GM23338 (cell line): ENCODE data around the gene RAB17. TPM values are rescaled to one million over a fixed set of nuclear protein-coding genes. Genes with fewer than 3 reads are reported as not detected.

Experiments
- ATAC-seq: fragments of 200-7000 bp; cut with Tn5 transposase; 3 replicates; pipeline ENCODE4 v1.9.1; 2020
- DNase-seq: peaks from one replicate; pipeline ENCODE4 v3.0.0-alpha.2; 2015; ENCODE audit warnings: low spot score
- H2AFZ ChIP-seq: fragments of 200-600 bp; sonication (generic); 2 replicates; pipeline ENCODE4 v1.8.0; 2016; ENCODE audit warnings: antibody characterized with exemption, mild to moderate bottlenecking, moderate library complexity
- H3F3A ChIP-seq: fragments of 200-600 bp; sonication (generic); replicated peaks from 2 replicates; pipeline ENCODE4 v1.8.0; 2017; ENCODE audit warnings: antibody characterized with exemption, mixed run types, low read depth
- H3K27ac ChIP-seq: fragments of 200-600 bp; sonication (generic); 2 replicates; pipeline ENCODE4 v1.6.1; 2016; ENCODE audit warnings: low read depth
- H3K27me3 ChIP-seq: fragments of 200-600 bp; sonication (generic); 2 replicates; pipeline ENCODE4 v1.8.0; 2016; ENCODE audit warnings: mild to moderate bottlenecking, mixed run types, moderate library complexity; ENCODE audit not compliant: insufficient read depth
- H3K36me3 ChIP-seq: fragments of 200-600 bp; sonication (generic); 2 replicates; pipeline ENCODE4 v1.8.0; 2016; ENCODE audit warnings: mild to moderate bottlenecking; ENCODE audit not compliant: insufficient read depth
- H3K4me1 ChIP-seq: fragments of 200-600 bp; sonication (generic); 2 replicates; pipeline ENCODE4 v1.8.0; 2016; ENCODE audit warnings: mild to moderate bottlenecking, moderate library complexity; ENCODE audit not compliant: insufficient read depth
- H3K4me2 ChIP-seq: fragments of 200-600 bp; sonication (generic); 2 replicates; pipeline ENCODE4 v1.7.1; 2017; ENCODE audit warnings: mixed run types
- H3K4me3 ChIP-seq: fragments of 200-600 bp; sonication (generic); 2 replicates; pipeline ENCODE4 v1.6.1; 2016; ENCODE audit warnings: mixed run types
- H3K79me2 ChIP-seq: fragments of 200-600 bp; sonication (generic); replicated peaks from 2 replicates; pipeline ENCODE4 v1.8.0; 2017; ENCODE audit warnings: mild to moderate bottlenecking; ENCODE audit not compliant: insufficient read depth
- H3K9me2 ChIP-seq: fragments of 200-600 bp; sonication (generic); 2 replicates; pipeline ENCODE4 v1.8.0; 2017; ENCODE audit not compliant: insufficient read depth
- H4K20me1 ChIP-seq: fragments of 200-600 bp; sonication (generic); replicated peaks from 2 replicates; pipeline ENCODE4 v1.8.0; 2017; ENCODE audit warnings: mild to moderate bottlenecking; ENCODE audit not compliant: insufficient read depth
- H3K27ac Mint-ChIP-seq: 2 replicates; pipeline ENCODE4 v1.8.0; 2020; ENCODE audit warnings: inconsistent platforms, mild to moderate bottlenecking, moderate library complexity, mixed read lengths
- H3K27me3 Mint-ChIP-seq: 3 replicates; pipeline ENCODE4 v1.8.0; 2022; ENCODE audit warnings: low read depth, mild to moderate bottlenecking, moderate library complexity, mixed read lengths, inconsistent platforms; ENCODE audit not compliant: insufficient read depth, poor library complexity
- H3K36me3 Mint-ChIP-seq: 3 replicates; pipeline ENCODE4 v1.8.0; 2021; ENCODE audit warnings: low read depth, mild to moderate bottlenecking, inconsistent platforms, moderate library complexity, mixed read lengths
- H3K4me1 Mint-ChIP-seq: 3 replicates; pipeline ENCODE4 v1.8.0; 2020; ENCODE audit warnings: mild to moderate bottlenecking, inconsistent platforms, mixed read lengths
- H3K4me3 Mint-ChIP-seq: 3 replicates; pipeline ENCODE4 v1.8.0; 2021; ENCODE audit warnings: moderate library complexity, mild to moderate bottlenecking, inconsistent platforms, mixed read lengths
- H3K9me3 Mint-ChIP-seq: 3 replicates; pipeline ENCODE4 v1.8.0; 2020; ENCODE audit warnings: moderate library complexity, mild to moderate bottlenecking, inconsistent platforms, mixed read lengths
- EZH2 ChIP-seq: fragments of 200-600 bp; sonication (generic); IDR thresholded peaks from one replicate; pipeline ENCODE4 v1.8.0; 2017; ENCODE audit warnings: antibody characterized with exemption, mild to moderate bottlenecking, low read depth; ENCODE audit not compliant: unreplicated experiment
- EZH2phosphoT487 ChIP-seq: fragments of 200-600 bp; sonication (generic); IDR thresholded peaks from one replicate; pipeline ENCODE4 v1.8.1; 2018; ENCODE audit warnings: antibody characterized with exemption; ENCODE audit not compliant: unreplicated experiment
- JUNB ChIP-seq: IDR thresholded peaks from one replicate; pipeline ENCODE4 v1.6.1; 2016; ENCODE audit warnings: antibody characterized with exemption; ENCODE audit not compliant: unreplicated experiment
- REST ChIP-seq: IDR thresholded peaks from one replicate; pipeline ENCODE4 v1.6.1; 2018; ENCODE audit warnings: antibody characterized with exemption; ENCODE audit not compliant: unreplicated experiment
- ZNF462 ChIP-seq: fragments of 250-450 bp; sonication (Bioruptor Pico); IDR thresholded peaks from 2 replicates; pipeline ENCODE4 v1.5.0; 2020; ENCODE audit warnings: mild to moderate bottlenecking, moderate library complexity
- polyA plus RNA-seq: library from polyadenylated mRNA; unstranded; fragments of >200 nt; fragmentation: Nextera tagmentation; extraction: Ambion mirVana; gene quantifications from 2 replicates; pipeline ENCODE4 v1.2.1, GENCODE V29; 2016
- total RNA-seq: library from RNA; depleted of rRNA; stranded (reverse); fragments of >200 nt; shearing (Covaris generic); gene quantifications from 2 replicates; pipeline ENCODE4 v1.2.3, GENCODE V29; 2014

RAB17 gene
- total and polyA plus RNA-seq, 2 experiments from 2014 or later, result 22.4 to 26.9 TPM

GRCh38 chr2:237633061-237633561, 42.6 kb upstream of the RAB17 start:
- Histone ChIP-seq H3K79me2 (peaks cover 30% of the 10 kb centered on the region), H3F3A (no peaks in the 10 kb centered on the region), H3K4me2 (no peak overlapping the region), H3K4me1 (peaks cover 12% of the 10 kb centered on the region), H3K9me2 (no peaks in the 10 kb centered on the region; the same call in 1 of the 2 replicates), H3K36me3 (0 out of 2 replicates have a peak, but pooled peaks cover 3% of the 10 kb centered on the region), H4K20me1 (no peaks in the 10 kb centered on the region), H2AFZ (no peak overlapping the region), H3K4me3 (no peak overlapping the region), H3K27ac (no peak overlapping the region), H3K27me3 (peaks cover 12% of the 10 kb centered on the region)
- Mint-ChIP-seq H3K36me3 (peaks cover 52% of the 10 kb centered on the region), H3K27ac (no peak overlapping the region), H3K27me3 (peaks cover 8% of the 10 kb centered on the region), H3K4me1 (peaks cover 16% of the 10 kb centered on the region), H3K9me3 (peaks cover 23% of the 10 kb centered on the region), H3K4me3 (no peak overlapping the region)
- TF ChIP-seq JUNB, result no peak
- no peak for TF ChIP-seq EZH2phosphoT487
- no peak for TF ChIP-seq REST
- no peak for TF ChIP-seq ZNF462 (CRISPR knock-in tag)
- TF ChIP-seq EZH2, result no peak
- DNase-seq (no peak), ATAC-seq (no peak)
